Common myeloid progenitor, CD34-positive (primary cell): Measurements from ENCODE around the gene LAMB1.

Experiments used
- CTCF ChIA-PET: fragments of 350-600 bp; sonication (Branson Sonifier 250); formaldehyde crosslinking; loops from one replicate; lab custom pipeline; 2021; ENCODE audit warnings: antibody characterized with exemption; lab: Charles Lee
- POLR2A ChIA-PET: fragments of 350-600 bp; sonication (Branson Sonifier 250); formaldehyde crosslinking; loops from one replicate; lab custom pipeline; 2021; ENCODE audit warnings: antibody characterized with exemption; lab: Charles Lee
- DNase-seq, 3 donors: peaks; one replicate each; pipeline versions ENCODE4 v3.0.0 to v3.0.0-alpha.2; 2013
- H3K27ac ChIP-seq, 2 experiments: 1 replicate in 1 of 2; 2 replicates in 1 of 2; pipeline ENCODE4 v1.7.0; 2013; ENCODE audit warnings: inconsistent platforms in 2 of 2, low read length in 2 of 2, mild to moderate bottlenecking in 2 of 2, low read depth in 1 of 2, moderate library complexity in 1 of 2; ENCODE audit not compliant: severe bottlenecking in 2 of 2, insufficient read depth in 1 of 2, poor library complexity in 1 of 2
- H3K27me3 ChIP-seq, 5 experiments: replicated peaks in 2 of 5; 1 replicate in 3 of 5; 2 replicates in 2 of 5; pipeline versions ENCODE4 v1.6.1 to v1.7.0; 2013; ENCODE audit warnings: low read length in 4 of 5, mild to moderate bottlenecking in 2 of 5, moderate library complexity in 2 of 5, inconsistent platforms in 1 of 5; ENCODE audit not compliant: insufficient read depth in 5 of 5, control insufficient read depth in 4 of 5
- H3K36me3 ChIP-seq, 4 experiments: 1 replicate in 2 of 4; 2 replicates in 2 of 4; pipeline versions ENCODE4 v1.6.1 to v1.7.0; 2013; ENCODE audit warnings: low read length in 3 of 4, control low read depth in 1 of 4, mild to moderate bottlenecking in 1 of 4; ENCODE audit not compliant: control insufficient read depth in 4 of 4, insufficient read depth in 4 of 4
- H3K4me1 ChIP-seq, 4 experiments: 1 replicate in 3 of 4; 2 replicates in 1 of 4; pipeline versions ENCODE4 v1.6.1 to v1.7.1; 2013; ENCODE audit warnings: low read length in 3 of 4, mild to moderate bottlenecking in 3 of 4, control low read depth in 1 of 4, inconsistent platforms in 1 of 4, moderate library complexity in 1 of 4; ENCODE audit not compliant: control insufficient read depth in 4 of 4, insufficient read depth in 4 of 4; ENCODE audit errors: control extremely low read depth in 1 of 4
- H3K4me3 ChIP-seq, 7 experiments: 1 replicate in 4 of 7; 2 replicates in 3 of 7; pipeline versions ENCODE4 v1.5.1 to v1.7.0; 2013; ENCODE audit warnings: mild to moderate bottlenecking in 7 of 7, low read length in 6 of 7, moderate library complexity in 6 of 7, inconsistent platforms in 2 of 7, low read depth in 2 of 7, control low read depth in 1 of 7; ENCODE audit not compliant: insufficient read depth in 4 of 7, control insufficient read depth in 1 of 7; ENCODE audit errors: extremely low read depth in 1 of 7
- H3K9me3 ChIP-seq, 5 experiments: 1 replicate in 4 of 5; 2 replicates in 1 of 5; pipeline versions ENCODE4 v1.6.1 to v1.7.1; 2013; ENCODE audit warnings: low read length in 4 of 5, mild to moderate bottlenecking in 2 of 5, inconsistent platforms in 1 of 5, low read depth in 1 of 5, moderate library complexity in 1 of 5; ENCODE audit not compliant: control insufficient read depth in 4 of 5, insufficient read depth in 2 of 5; ENCODE audit errors: control extremely low read depth in 1 of 5
- WGBS: methylation state at CpG from one replicate; pipeline ENCODE4 v1.1.5; 2013; ENCODE audit not compliant: insufficient coverage; 5-methylcytosine and 5-hydroxymethylcytosine counted together

LAMB1 gene

DNA sequence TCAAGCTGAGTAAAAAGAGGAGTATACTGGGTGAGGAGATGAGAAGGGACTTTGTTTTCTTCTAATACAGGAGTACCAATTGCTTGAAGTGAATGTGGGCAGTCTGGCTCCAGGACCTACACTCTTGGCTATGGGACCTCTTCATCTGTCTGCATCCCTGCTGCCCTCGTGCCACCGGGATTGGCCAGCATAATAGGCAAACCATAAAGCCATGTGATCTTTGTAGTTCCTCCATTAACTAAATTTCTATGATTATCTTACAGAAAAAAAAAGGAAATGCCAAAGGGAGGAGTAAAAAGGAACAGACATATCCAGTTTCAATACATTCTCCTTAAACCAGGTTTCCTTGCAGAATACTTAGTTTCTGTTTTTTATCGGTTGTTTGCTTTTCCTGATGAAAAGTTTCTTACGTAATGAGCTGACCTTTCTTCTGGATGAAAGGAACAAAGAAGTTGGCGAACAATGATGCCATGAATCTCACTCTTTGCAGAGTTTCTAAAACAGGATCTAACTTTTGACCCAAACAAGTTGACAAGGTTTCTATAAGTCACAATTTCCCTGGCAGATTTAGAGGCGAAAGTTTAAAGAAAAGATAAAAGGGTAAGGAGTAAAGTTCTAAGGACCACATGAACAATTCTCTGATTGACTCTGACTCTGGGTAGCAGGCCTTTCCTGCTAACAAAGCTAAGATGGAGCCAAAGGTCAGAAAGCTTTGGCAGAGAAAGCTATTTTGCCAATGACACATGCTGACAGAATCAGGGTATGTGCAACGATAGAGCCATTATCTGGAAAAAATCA, 54.1 kb downstream of the LAMB1 start:
- Histone ChIP-seq H3K27ac (no peak overlapping the region), H3K9me3 (no peaks in the 10 kb centered on the region), H3K4me3 (no peak overlapping the region), H3K4me1 (no peaks in the 10 kb centered on the region), H3K36me3 (no peaks in the 10 kb centered on the region), H3K27me3 (no peaks in the 10 kb centered on the region)
- DNase-seq = no peak
- 95% methylated on average over 5 of the region's 7 CpGs for WGBS
- CTCF ChIA-PET = no interaction called here
- POLR2A ChIA-PET = no interaction called here

DNA sequence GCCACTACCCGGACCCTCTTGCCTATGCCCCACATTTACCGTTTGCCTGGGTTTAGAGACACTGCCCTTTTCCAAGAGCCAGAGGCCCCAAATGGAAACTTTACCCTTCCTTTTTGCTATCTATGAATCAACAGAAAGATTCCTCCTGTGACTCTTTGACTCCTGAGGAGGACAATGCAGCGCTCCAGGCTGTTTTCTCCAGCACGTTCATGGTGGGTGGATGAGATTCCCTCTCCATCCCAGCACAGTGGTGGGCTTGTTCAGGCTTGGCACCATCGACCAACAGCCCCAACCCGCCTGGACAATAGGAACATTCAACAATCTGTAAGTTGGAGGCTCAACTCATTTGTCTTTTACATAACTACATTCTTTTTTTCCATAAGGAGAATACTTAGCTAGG, 56.1 kb downstream of the LAMB1 start:
- no peaks in the 10 kb centered on the region for H3K9me3 ChIP-seq
- DNase-seq = no peak
- no peak overlapping the region for H3K4me3 ChIP-seq
- CTCF ChIA-PET = no interaction called here
- 89% methylated on average over 6 of the region's 6 CpGs for WGBS
- no peak overlapping the region for H3K27ac ChIP-seq
- no peaks in the 10 kb centered on the region for H3K4me1 ChIP-seq
- no peaks in the 10 kb centered on the region for H3K36me3 ChIP-seq
- H3K27me3 ChIP-seq = no peaks in the 10 kb centered on the region
- POLR2A ChIA-PET = no interaction called here

DNA sequence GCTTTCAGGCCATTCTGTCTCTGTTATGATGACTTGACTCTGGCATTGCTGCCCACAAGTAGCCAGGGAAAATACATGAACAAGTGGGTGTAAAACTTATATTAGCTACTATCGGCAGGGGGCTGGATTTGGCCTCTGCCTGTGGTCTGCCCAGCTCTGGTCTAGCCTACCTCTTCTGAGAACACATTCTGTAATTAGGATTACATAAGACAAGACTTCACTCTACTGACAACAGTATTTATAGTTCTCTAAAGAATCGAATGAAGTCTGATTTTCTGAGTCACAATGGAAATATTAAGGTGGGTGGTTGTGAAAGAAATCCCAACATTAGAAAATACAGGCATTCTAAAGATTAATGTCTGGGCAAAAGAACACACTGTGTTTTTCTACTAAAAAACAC, 56.5 kb downstream of the LAMB1 start:
- POLR2A ChIA-PET = no interaction called here
- CTCF ChIA-PET = no interaction called here
- no peaks in the 10 kb centered on the region for H3K9me3 ChIP-seq
- H3K4me1 ChIP-seq = no peaks in the 10 kb centered on the region
- no peaks in the 10 kb centered on the region for H3K27me3 ChIP-seq
- no peak overlapping the region for H3K27ac ChIP-seq
- no peak overlapping the region for H3K4me3 ChIP-seq
- no peaks in the 10 kb centered on the region for H3K36me3 ChIP-seq
- DNase-seq = no peak
- whole genome bisulfite sequencing = 100% methylated on average over 1 of the region's 2 CpGs

- Histone ChIP-seq H3K9me3 (no peaks in the 10 kb centered on the region), H3K27me3 (no peaks in the 10 kb centered on the region), H3K36me3 (peaks cover 0 to 4% (median 2%) of the 10 kb centered on the region in 4 experiments), H3K27ac (no peak overlapping the region), H3K4me3 (no peak overlapping the region), H3K4me1 (no peaks in the 10 kb centered on the region)
- 100% methylated on average over 1 of the region's 2 CpGs for WGBS
- ChIA-PET POLR2A (no interaction called here), CTCF (interaction anchor here (0.7 to 1.0 kb wide), 2 partner anchors 9 to 12 kb away, joined by 3 to 4 read pairs; no protein-coding TSS in a partner anchor)
- no peak for DNase-seq
These were observed 57.6 kb downstream of the LAMB1 start for GRCh38 chr7:107945332-107945731.

GRCh38 chr7:107944411-107945169, 58.4 kb downstream of the LAMB1 start:
- Histone ChIP-seq H3K9me3 (no peaks in the 10 kb centered on the region), H3K4me3 (no peak overlapping the region), H3K36me3 (peaks cover 0 to 10% (median 5%) of the 10 kb centered on the region in 4 experiments), H3K4me1 (no peaks in the 10 kb centered on the region), H3K27me3 (no peaks in the 10 kb centered on the region), H3K27ac (no peak overlapping the region)
- WGBS = 100% methylated on average over 2 of the region's 3 CpGs
- no peak for DNase-seq
- CTCF ChIA-PET = interaction anchor here (0.7 to 1.0 kb wide), 2 partner anchors 9 to 11 kb away, joined by 3 to 4 read pairs; no protein-coding TSS in a partner anchor
- POLR2A ChIA-PET = no interaction called here

- Histone ChIP-seq H3K4me3 (no peak overlapping the region), H3K36me3 (peaks cover 0 to 10% (median 5%) of the 10 kb centered on the region in 4 experiments), H3K27ac (no peak overlapping the region), H3K27me3 (no peaks in the 10 kb centered on the region), H3K4me1 (no peaks in the 10 kb centered on the region), H3K9me3 (no peaks in the 10 kb centered on the region)
- DNase-seq = no peak
- ChIA-PET CTCF (no interaction called here), POLR2A (no interaction called here)
- 100% methylated on average over 2 of the region's 4 CpGs for WGBS
These were observed 59.9 kb downstream of the LAMB1 start for GRCh38 chr7:107943018-107943417.

DNA sequence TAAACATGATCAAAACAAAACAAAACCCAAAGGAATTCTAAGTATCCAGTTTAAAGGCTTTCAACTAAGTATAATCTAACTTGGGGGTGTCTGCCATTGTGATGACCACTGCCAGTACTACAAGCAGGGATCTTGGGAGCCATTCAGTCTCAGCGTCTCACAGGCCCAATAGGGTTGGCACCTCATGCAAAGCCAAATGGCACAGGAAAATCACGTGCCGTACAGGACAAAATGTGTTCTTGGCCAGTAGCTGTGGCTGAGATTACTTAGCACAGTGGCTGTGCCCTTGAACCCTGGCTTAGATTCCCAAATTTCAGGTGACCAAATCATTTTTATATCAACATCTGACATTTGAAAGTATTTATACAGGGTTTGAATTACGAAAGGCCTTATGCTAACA, 62.0 kb downstream of the LAMB1 start:
- Histone ChIP-seq H3K9me3 (no peaks in the 10 kb centered on the region), H3K4me3 (no peak overlapping the region), H3K4me1 (no peaks in the 10 kb centered on the region), H3K27ac (no peak overlapping the region), H3K36me3 (peaks cover 0 to 10% (median 5%) of the 10 kb centered on the region in 4 experiments), H3K27me3 (no peaks in the 10 kb centered on the region)
- ChIA-PET CTCF (no interaction called here), POLR2A (no interaction called here)
- 97% methylated on average over 3 of the region's 4 CpGs for WGBS
- no peak for DNase-seq
